Trophoblast cell (in vitro differentiated cells and primary cell): ENCODE results near the gene EMC1.
A peak's percentile ranks its signal among the peaks of the same experiment; 100 is the strongest.
"Not testable (repeated sequence)": the region's sequence is repeated elsewhere in the genome, so short reads cannot be mapped to it uniquely, and the experiment has no call there.

Source experiments
- DNase-seq, 2 donors: peaks; one replicate each; pipeline ENCODE4 v3.0.0-alpha.2; 2016
- H2AFZ ChIP-seq: 2 replicates; pipeline ENCODE4 v1.6.1; 2013; ENCODE audit warnings: low read length, moderate library complexity, mild to moderate bottlenecking; ENCODE audit not compliant: insufficient read depth, poor library complexity
- H2AK5ac ChIP-seq: 2 replicates; pipeline ENCODE4 v1.6.1; 2013; ENCODE audit warnings: mild to moderate bottlenecking, low read length
- H2BK120ac ChIP-seq: 2 replicates; pipeline ENCODE4 v1.6.1; 2013; ENCODE audit warnings: low read length, mild to moderate bottlenecking, moderate library complexity; ENCODE audit not compliant: insufficient read depth, poor library complexity
- H2BK12ac ChIP-seq: 2 replicates; pipeline ENCODE4 v1.6.1; 2013; ENCODE audit warnings: mild to moderate bottlenecking, low read length, moderate library complexity
- H2BK5ac ChIP-seq: 2 replicates; pipeline ENCODE4 v1.6.1; 2013; ENCODE audit warnings: low read length, low read depth, moderate library complexity, mild to moderate bottlenecking; ENCODE audit not compliant: poor library complexity
- H3K14ac ChIP-seq: 2 replicates; pipeline ENCODE4 v1.6.1; 2013; ENCODE audit warnings: mild to moderate bottlenecking, low read length
- H3K18ac ChIP-seq: 2 replicates; pipeline ENCODE4 v1.6.1; 2013; ENCODE audit warnings: mild to moderate bottlenecking, low read length
- H3K23ac ChIP-seq: 2 replicates; pipeline ENCODE4 v1.6.1; 2013; ENCODE audit warnings: low read length
- H3K27ac ChIP-seq: 2 replicates; pipeline ENCODE4 v1.5.1; 2013; ENCODE audit warnings: low read depth, mild to moderate bottlenecking, inconsistent platforms, low read length, moderate library complexity
- H3K27me3 ChIP-seq: 2 replicates; pipeline ENCODE4 v1.6.1; 2013; ENCODE audit warnings: inconsistent platforms, mild to moderate bottlenecking, low read length, moderate library complexity; ENCODE audit not compliant: insufficient read depth
- H3K36me3 ChIP-seq, 2 experiments: 1 replicate in 1 of 2; 2 replicates in 1 of 2; pipeline ENCODE4 v1.6.1; 2013; ENCODE audit warnings: low read length in 2 of 2, mild to moderate bottlenecking in 2 of 2, moderate library complexity in 1 of 2; ENCODE audit not compliant: insufficient read depth in 2 of 2, control insufficient read depth in 1 of 2
- H3K4ac ChIP-seq: 2 replicates; pipeline ENCODE4 v1.6.1; 2013; ENCODE audit warnings: low read depth, mild to moderate bottlenecking, low read length, moderate library complexity
- H3K4me1 ChIP-seq, 2 experiments: 1 replicate in 1 of 2; 2 replicates in 1 of 2; pipeline ENCODE4 v1.6.1; 2013; ENCODE audit warnings: low read length in 2 of 2, mild to moderate bottlenecking in 2 of 2, moderate library complexity in 1 of 2; ENCODE audit not compliant: insufficient read depth in 2 of 2, control insufficient read depth in 1 of 2
- H3K4me2 ChIP-seq: 2 replicates; pipeline ENCODE4 v1.6.1; 2013; ENCODE audit warnings: inconsistent platforms, mild to moderate bottlenecking, low read length, moderate library complexity
- H3K4me3 ChIP-seq: 2 replicates; pipeline ENCODE4 v1.5.1; 2013; ENCODE audit warnings: mild to moderate bottlenecking, low read depth, low read length, inconsistent platforms
- H3K79me1 ChIP-seq: one replicate; pipeline ENCODE4 v1.6.1; 2013; ENCODE audit warnings: low read length
- H3K79me2 ChIP-seq: 2 replicates; pipeline ENCODE4 v1.6.1; 2013; ENCODE audit warnings: low read length, mild to moderate bottlenecking; ENCODE audit not compliant: control insufficient read depth, insufficient read depth, poor library complexity
- H3K9ac ChIP-seq: 2 replicates; pipeline ENCODE4 v1.6.1; 2013; ENCODE audit warnings: mild to moderate bottlenecking, low read length
- H3K9me3 ChIP-seq: 2 replicates; pipeline ENCODE4 v1.6.1; 2013; ENCODE audit warnings: low read depth, mild to moderate bottlenecking, control low read depth, inconsistent platforms, low read length; ENCODE audit not compliant: insufficient read depth
- H4K12ac ChIP-seq: 2 replicates; pipeline ENCODE4 v1.6.1; 2013; ENCODE audit warnings: low read depth, mild to moderate bottlenecking, low read length, moderate library complexity
- H4K8ac ChIP-seq: 2 replicates; pipeline ENCODE4 v1.6.1; 2013; ENCODE audit warnings: low read depth, mild to moderate bottlenecking, low read length, moderate library complexity
- H4K91ac ChIP-seq: one replicate; pipeline ENCODE4 v1.6.1; 2013; ENCODE audit warnings: low read depth, mild to moderate bottlenecking, low read length, moderate library complexity
- WGBS: extraction: QIAGEN DNeasy Blood & Tissue Kit; methylation state at CpG from one replicate; pipeline ENCODE4 v1.1.7; 2013; ENCODE audit warnings: missing lambda C conversion rate; ENCODE audit not compliant: insufficient read length, insufficient coverage; ENCODE audit errors: extremely low coverage; 5-methylcytosine and 5-hydroxymethylcytosine counted together

EMC1 gene

DNA sequence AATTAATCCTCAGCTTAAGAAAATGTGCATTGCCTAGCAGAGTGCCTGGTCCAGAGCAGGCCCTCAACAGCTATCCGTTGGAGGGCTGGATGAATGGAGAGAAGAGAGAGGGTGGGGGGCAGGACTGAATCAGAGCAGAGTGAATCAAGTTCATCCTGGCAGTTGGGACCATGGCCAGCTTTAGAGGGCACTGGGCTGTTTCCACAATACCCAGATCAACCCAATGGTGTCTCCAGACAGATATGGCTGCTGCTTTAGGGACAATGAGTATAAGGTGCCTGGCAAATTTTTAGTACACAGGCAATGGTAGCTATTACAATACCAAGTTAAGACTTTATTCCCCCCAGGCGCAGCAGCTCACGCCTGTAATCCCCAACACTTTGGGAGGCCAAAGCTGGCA is 17.1 kb downstream of the EMC1 start:
- H4K91ac ChIP-seq, result no peak overlapping the region
- H3K4me2 ChIP-seq, result no peak overlapping the region
- no peak overlapping the region for H4K12ac ChIP-seq
- no peaks in the 10 kb centered on the region for H3K27me3 ChIP-seq
- H2BK5ac ChIP-seq, result no peak overlapping the region
- H3K23ac ChIP-seq, result no peak overlapping the region
- no peak overlapping the region for H3K4me3 ChIP-seq
- H2AK5ac ChIP-seq, result no peak overlapping the region
- H3K79me1 ChIP-seq, result no peaks in the 10 kb centered on the region
- H2BK120ac ChIP-seq, result no peak overlapping the region
- no peak for DNase-seq
- H3K9ac ChIP-seq, result no peak overlapping the region
- no peaks in the 10 kb centered on the region for H3K9me3 ChIP-seq
- peaks cover 57 to 81% of the 10 kb centered on the region in 2 experiments for H3K36me3 ChIP-seq
- H2AFZ ChIP-seq, result no peak overlapping the region
- no peak overlapping the region for H3K18ac ChIP-seq
- no peak overlapping the region for H2BK12ac ChIP-seq
- H3K4me1 ChIP-seq, result no peaks in the 10 kb centered on the region
- no peaks in the 10 kb centered on the region for H3K79me2 ChIP-seq
- H3K27ac ChIP-seq, result no peak overlapping the region
- no peak overlapping the region for H3K4ac ChIP-seq
- no peak overlapping the region for H4K8ac ChIP-seq
- no peak overlapping the region for H3K14ac ChIP-seq
- WGBS, result no CpG with 5 or more reads among the region's 3 CpGs

DNA sequence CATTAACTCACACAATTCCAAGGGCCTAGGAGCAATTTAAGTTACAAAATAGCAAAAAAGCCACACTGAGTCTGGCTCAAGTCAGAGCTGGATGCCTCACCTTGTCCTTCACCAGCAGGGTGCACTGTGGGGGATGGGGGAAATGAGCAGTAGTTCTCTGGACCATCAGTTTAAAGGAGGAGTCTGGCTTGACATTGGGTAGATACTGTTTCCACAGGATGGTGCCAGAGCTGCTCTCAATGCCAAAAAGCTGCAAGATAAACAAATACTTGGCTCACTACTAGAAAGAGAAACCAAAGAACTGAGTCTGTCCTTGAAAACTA is 18.8 kb downstream of the EMC1 start:
- Histone ChIP-seq H3K23ac (no peak overlapping the region), H3K27me3 (no peaks in the 10 kb centered on the region), H3K79me2 (no peaks in the 10 kb centered on the region), H4K12ac (no peak overlapping the region), H2BK120ac (no peak overlapping the region), H3K27ac (no peak overlapping the region), H3K9me3 (no peaks in the 10 kb centered on the region), H2AK5ac (no peak overlapping the region), H3K36me3 (peaks cover 45 to 68% of the 10 kb centered on the region in 2 experiments), H3K79me1 (no peaks in the 10 kb centered on the region), H4K91ac (no peak overlapping the region), H2AFZ (no peak overlapping the region), H2BK12ac (no peak overlapping the region), H4K8ac (no peak overlapping the region), H3K4ac (no peak overlapping the region), H2BK5ac (no peak overlapping the region), H3K18ac (no peak overlapping the region), H3K4me1 (no peaks in the 10 kb centered on the region), H3K4me2 (no peak overlapping the region), H3K14ac (no peak overlapping the region), H3K4me3 (no peak overlapping the region), H3K9ac (no peak overlapping the region)
- DNase-seq, result no peak

DNA sequence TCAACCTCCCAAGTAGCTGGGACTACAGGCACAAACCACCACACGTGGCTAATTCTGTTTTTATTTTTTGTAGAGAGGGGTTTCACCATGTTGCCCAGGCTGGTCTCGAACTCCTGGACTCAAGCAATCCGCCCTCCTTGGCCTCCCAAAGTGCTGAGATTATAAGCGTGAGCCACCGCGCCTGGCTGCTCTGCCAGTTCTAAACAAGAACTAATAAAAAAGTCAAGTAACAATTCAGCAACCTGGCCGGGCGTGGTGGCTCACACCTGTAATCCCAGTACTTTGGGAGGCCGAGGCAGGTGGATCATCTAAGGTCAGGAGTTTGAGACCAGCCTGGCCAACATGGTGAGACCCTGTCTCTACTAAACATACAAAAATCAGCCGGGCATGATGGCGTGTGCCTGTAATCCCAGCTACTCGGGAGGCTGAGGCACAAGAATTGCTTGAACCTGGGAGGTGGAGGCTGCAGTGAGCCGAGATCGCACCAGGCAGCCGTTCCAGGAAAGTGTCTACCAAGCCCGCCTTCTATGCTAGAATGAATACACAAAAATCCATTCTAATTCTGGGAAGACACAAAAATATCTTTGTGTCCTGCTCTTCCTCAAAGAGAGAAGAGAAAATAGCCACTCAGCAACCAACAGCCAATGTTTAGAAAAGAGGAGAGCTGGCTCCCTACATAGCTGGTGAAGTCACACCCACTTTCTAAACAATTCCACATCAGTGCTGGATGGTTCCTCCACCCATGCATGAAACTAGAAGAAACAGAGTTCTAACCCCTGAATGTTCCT is 19.4 kb downstream of the EMC1 start:
- H3K79me2 ChIP-seq, H3K4me2 ChIP-seq, H4K12ac ChIP-seq, H3K18ac ChIP-seq, H3K9ac ChIP-seq, H2AK5ac ChIP-seq, H3K23ac ChIP-seq, H3K4me3 ChIP-seq, H2BK120ac ChIP-seq, H3K27ac ChIP-seq, DNase-seq, H4K8ac ChIP-seq, H3K27me3 ChIP-seq, H2BK5ac ChIP-seq, H3K14ac ChIP-seq, H2BK12ac ChIP-seq, H3K9me3 ChIP-seq, H3K4me1 ChIP-seq, H4K91ac ChIP-seq, H3K4ac ChIP-seq, H2AFZ ChIP-seq, H3K79me1 ChIP-seq: not testable (repeated sequence)
- no CpG with 5 or more reads among the region's 16 CpGs for WGBS
- peaks cover 43 to 68% of the 10 kb centered on the region in 2 experiments for H3K36me3 ChIP-seq

DNA sequence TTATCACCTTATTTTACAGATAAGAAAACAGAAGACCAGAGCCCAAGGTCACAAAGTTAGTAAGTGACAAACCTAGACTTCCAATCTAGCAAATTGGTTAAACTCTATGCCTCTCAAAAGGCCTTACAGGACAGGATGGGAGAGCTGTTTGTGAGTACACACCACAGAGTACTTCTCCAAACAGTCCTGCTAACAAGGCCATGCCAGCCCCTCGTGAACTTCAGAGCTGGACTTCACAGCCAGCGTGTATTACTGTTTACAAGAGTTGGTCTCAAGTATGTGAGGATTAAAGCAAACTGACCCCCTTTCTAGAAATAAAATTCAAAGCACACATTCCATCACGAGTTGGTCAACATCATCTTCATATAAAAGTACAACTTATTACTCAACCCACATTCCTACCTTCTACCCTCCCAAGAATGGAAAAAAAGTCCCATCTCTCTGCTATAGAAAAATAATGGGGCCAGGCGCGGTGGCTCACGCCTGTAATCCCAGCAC is 21.4 kb downstream of the EMC1 start:
- Histone ChIP-seq H2BK12ac (no peak overlapping the region), H3K18ac (no peak overlapping the region), H3K27me3 (no peaks in the 10 kb centered on the region), H3K4ac (no peak overlapping the region), H3K79me1 (no peaks in the 10 kb centered on the region), H3K4me3 (no peak overlapping the region), H3K36me3 (peaks cover 49 to 77% of the 10 kb centered on the region in 2 experiments), H3K79me2 (no peaks in the 10 kb centered on the region), H3K4me2 (no peak overlapping the region), H2BK120ac (no peak overlapping the region), H3K23ac (no peak overlapping the region), H4K91ac (no peak overlapping the region), H3K4me1 (no peaks in the 10 kb centered on the region), H4K12ac (no peak overlapping the region), H2AFZ (no peak overlapping the region), H4K8ac (no peak overlapping the region), H3K27ac (no peak overlapping the region), H3K14ac (no peak overlapping the region), H3K9ac (peak overlapping the region; percentile 43), H2BK5ac (no peak overlapping the region), H3K9me3 (no peaks in the 10 kb centered on the region), H2AK5ac (no peak overlapping the region)
- DNase-seq, result no peak
- no CpG with 5 or more reads among the region's 6 CpGs for WGBS
